Lung (tissue), 12 donors: ENCODE measurements around the gene MYL10. TPM values are rescaled to one million over a fixed set of nuclear protein-coding genes. Genes with fewer than 3 reads are reported as not detected.

ENCODE experiments used
- ATAC-seq: fragments of 200-7000 bp; cut with Tn5 transposase; one replicate; pipeline ENCODE4 v1.9.1; 2020; ENCODE audit warnings: moderate number of reproducible peaks; ENCODE audit not compliant: insufficient read depth, low FRiP score
- DNase-seq, 3 donors: peaks; one replicate each; pipeline ENCODE4 v3.0.0-alpha.2; 2013 to 2017
- H3K27ac ChIP-seq, 2 donors: one replicate each; pipeline ENCODE4 v1.5.1; 2013; ENCODE audit warnings: mild to moderate bottlenecking in 2 of 2, moderate library complexity in 2 of 2, control low read depth in 1 of 2, inconsistent platforms in 1 of 2, low read depth in 1 of 2, low read length in 1 of 2
- H3K27me3 ChIP-seq, 3 donors: one replicate each; pipeline ENCODE4 v1.5.1; 2013; ENCODE audit warnings: low read length in 2 of 3; ENCODE audit not compliant: control insufficient read depth in 3 of 3, insufficient read depth in 3 of 3
- H3K36me3 ChIP-seq, 4 donors: one replicate each; pipeline ENCODE4 v1.5.1; 2013; ENCODE audit warnings: low read length in 4 of 4, mild to moderate bottlenecking in 1 of 4, moderate library complexity in 1 of 4; ENCODE audit not compliant: control insufficient read depth in 4 of 4, insufficient read depth in 4 of 4
- H3K4me1 ChIP-seq, 5 donors: one replicate each; pipeline ENCODE4 v1.5.1; 2013; ENCODE audit warnings: low read length in 5 of 5, mild to moderate bottlenecking in 2 of 5, moderate library complexity in 1 of 5; ENCODE audit not compliant: control insufficient read depth in 5 of 5, insufficient read depth in 5 of 5
- H3K4me3 ChIP-seq: one replicate; pipeline ENCODE4 v1.5.1; 2013; ENCODE audit warnings: mild to moderate bottlenecking, control low read depth, moderate library complexity
- H3K9ac ChIP-seq, 2 donors: one replicate each; pipeline ENCODE4 v1.5.1; 2013; ENCODE audit warnings: low read length in 2 of 2, control low read depth in 1 of 2; ENCODE audit not compliant: insufficient read depth in 1 of 2
- H3K9me3 ChIP-seq, 4 donors: one replicate each; pipeline ENCODE4 v1.5.1; 2013; ENCODE audit warnings: low read length in 3 of 4, mild to moderate bottlenecking in 1 of 4, moderate library complexity in 1 of 4; ENCODE audit not compliant: control insufficient read depth in 4 of 4, insufficient read depth in 3 of 4
- WGBS, 2 donors: extraction: QIAGEN DNeasy Blood & Tissue Kit; methylation state at CpG; one replicate each; pipeline ENCODE4 v1.1.7; 2013; 5-methylcytosine and 5-hydroxymethylcytosine counted together
- polyA plus RNA-seq, 2 donors: library from polyadenylated mRNA; stranded (reverse); fragments of 200-250 nt; gene quantifications; one replicate each; pipeline ENCODE4 v1.2.1, GENCODE V29; 2013
- total RNA-seq, 2 donors: library from RNA; depleted of rRNA in 1 of 2; stranded (reverse); fragments of >200 nt in 1 of 2; gene quantifications; one replicate each; pipeline ENCODE4 v1.2.1, GENCODE V29; 2014 to 2021
- TF ChIP-seq, protein P1 (sequence below): IDR thresholded peaks from 2 replicates; pipeline ENCODE4 v1.5.1; 2012; ENCODE audit warnings: mild to moderate bottlenecking; ENCODE audit errors: control extremely low read depth, extremely low read depth
- donor health status: control.
- donor health status: control.
- donor health status: Bipolar disorder and iron deficiency.
- donor health status: healthy.
- donor health status: DM: yes; HTN: yes; CAD: no.

Gene MYL10
- total and polyA plus RNA-seq, 4 donors = not detected

DNA sequence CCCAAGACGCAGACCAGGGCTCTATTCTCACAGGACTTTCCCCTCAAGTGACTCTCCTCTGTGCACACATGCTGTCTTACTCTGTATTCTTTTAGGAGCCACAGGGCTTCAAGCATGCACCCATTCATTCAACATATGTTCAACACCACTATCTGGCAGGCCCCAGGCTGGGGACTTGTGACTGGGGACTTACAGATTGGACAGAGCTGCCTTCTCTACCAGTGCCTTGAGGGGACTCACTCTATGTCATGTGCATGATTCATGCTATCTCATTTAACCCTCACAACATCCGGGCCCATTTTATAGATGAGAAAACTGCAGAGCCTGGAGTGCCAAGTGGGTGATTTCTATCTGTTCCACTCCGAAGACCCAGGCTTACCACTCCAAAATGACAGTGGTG lies 34.3 kb downstream of the MYL10 start:
- WGBS, 2 donors = 89 to 92% methylated on average over 3 of the region's 3 CpGs
- Histone ChIP-seq H3K9ac (no peak overlapping the region), H3K36me3 (no peaks in the 10 kb centered on the region), H3K27me3 (no peaks in the 10 kb centered on the region), H3K4me1 (peaks cover 0 to 13% (median 0%) of the 10 kb centered on the region in 5 donors), H3K4me3 (no peak overlapping the region), H3K9me3 (no peaks in the 10 kb centered on the region), H3K27ac (no peak overlapping the region)
- no peak for DNase-seq
- no peak for ATAC-seq
- TF ChIP-seq, protein P1, sequence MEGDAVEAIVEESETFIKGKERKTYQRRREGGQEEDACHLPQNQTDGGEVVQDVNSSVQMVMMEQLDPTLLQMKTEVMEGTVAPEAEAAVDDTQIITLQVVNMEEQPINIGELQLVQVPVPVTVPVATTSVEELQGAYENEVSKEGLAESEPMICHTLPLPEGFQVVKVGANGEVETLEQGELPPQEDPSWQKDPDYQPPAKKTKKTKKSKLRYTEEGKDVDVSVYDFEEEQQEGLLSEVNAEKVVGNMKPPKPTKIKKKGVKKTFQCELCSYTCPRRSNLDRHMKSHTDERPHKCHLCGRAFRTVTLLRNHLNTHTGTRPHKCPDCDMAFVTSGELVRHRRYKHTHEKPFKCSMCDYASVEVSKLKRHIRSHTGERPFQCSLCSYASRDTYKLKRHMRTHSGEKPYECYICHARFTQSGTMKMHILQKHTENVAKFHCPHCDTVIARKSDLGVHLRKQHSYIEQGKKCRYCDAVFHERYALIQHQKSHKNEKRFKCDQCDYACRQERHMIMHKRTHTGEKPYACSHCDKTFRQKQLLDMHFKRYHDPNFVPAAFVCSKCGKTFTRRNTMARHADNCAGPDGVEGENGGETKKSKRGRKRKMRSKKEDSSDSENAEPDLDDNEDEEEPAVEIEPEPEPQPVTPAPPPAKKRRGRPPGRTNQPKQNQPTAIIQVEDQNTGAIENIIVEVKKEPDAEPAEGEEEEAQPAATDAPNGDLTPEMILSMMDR = no peak

DNA sequence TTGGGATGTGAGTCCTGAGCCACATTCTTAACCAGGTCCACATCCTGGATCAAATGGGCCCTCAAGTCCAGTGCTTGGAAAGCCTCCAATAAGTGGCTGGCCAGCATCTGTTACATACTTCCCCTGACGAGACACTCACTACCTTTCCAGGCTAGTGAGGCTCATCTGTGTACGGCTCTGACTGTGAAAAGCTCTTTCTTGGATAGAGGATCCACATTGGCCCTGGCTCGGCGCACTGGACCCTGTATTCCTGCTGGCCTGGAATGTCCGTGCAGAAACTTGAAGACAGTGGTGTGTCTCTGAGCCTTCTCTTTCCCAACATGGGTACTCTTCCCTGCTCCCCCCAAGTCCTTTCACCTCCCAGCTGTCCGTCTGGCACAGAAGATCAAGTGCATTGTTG lies 35.5 kb downstream of the MYL10 start:
- H3K27ac ChIP-seq = no peak overlapping the region
- no peak overlapping the region for H3K9ac ChIP-seq
- DNase-seq (no peak), ATAC-seq (no peak)
- TF ChIP-seq, protein P1 = no peak
- H3K9me3 ChIP-seq = no peaks in the 10 kb centered on the region
- WGBS, 2 donors = 91 to 92% methylated on average over 6 of the region's 6 CpGs
- H3K36me3 ChIP-seq = no peaks in the 10 kb centered on the region
- H3K4me3 ChIP-seq = no peak overlapping the region
- peaks cover 0 to 5% (median 0%) of the 10 kb centered on the region in 5 donors for H3K4me1 ChIP-seq
- H3K27me3 ChIP-seq = no peaks in the 10 kb centered on the region

DNA sequence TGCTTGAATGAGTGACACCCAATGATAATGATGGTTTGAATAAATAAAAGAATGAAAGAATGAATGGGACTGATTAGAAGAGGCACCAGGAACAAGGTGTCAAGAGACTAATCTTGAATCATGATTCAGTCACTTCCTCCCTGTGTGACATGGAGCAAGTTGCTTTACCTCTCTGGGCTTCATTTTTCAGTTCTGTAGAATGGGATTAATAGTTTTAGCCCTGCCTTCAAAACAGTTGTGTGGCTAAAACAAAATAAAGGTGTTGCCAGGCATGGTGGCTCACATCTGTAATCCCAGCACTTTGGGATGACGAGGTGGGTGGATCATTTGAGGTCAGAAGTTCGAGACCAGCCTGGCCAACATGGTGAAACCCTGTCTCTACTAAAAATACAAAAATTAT lies 37.6 kb downstream of the MYL10 start:
- no peaks in the 10 kb centered on the region for H3K27me3 ChIP-seq
- TF ChIP-seq, protein P1 = no peak
- 85 to 87% methylated on average over 2 of the region's 2 CpGs for WGBS, 2 donors
- no peak overlapping the region for H3K27ac ChIP-seq
- no peak overlapping the region for H3K9ac ChIP-seq
- ATAC-seq (no peak), DNase-seq (no peak)
- H3K4me3 ChIP-seq = no peak overlapping the region
- H3K36me3 ChIP-seq = no peaks in the 10 kb centered on the region
- no peaks in the 10 kb centered on the region for H3K9me3 ChIP-seq
- no peaks in the 10 kb centered on the region for H3K4me1 ChIP-seq
